Mesendoderm (in vitro differentiated cells): Measurements from ENCODE around the gene SPINT2.
A peak's percentile ranks its signal among the peaks of the same experiment; 100 is the strongest.

Experiments
- DNase-seq: peaks from one replicate; pipeline ENCODE4 v3.0.0; 2013
- H2AK5ac ChIP-seq: 2 replicates; pipeline ENCODE4 v1.6.1; 2013; ENCODE audit warnings: low read length, inconsistent platforms
- H2BK120ac ChIP-seq: 2 replicates; pipeline ENCODE4 v1.6.1; 2013; ENCODE audit warnings: low read depth, mild to moderate bottlenecking, low read length, moderate library complexity, mixed read lengths
- H2BK15ac ChIP-seq: replicated peaks from 2 replicates; pipeline ENCODE4 v1.6.1; 2013; ENCODE audit warnings: low read depth, mild to moderate bottlenecking, moderate library complexity
- H2BK5ac ChIP-seq: 2 replicates; pipeline ENCODE4 v1.6.1; 2013; ENCODE audit warnings: low read length, inconsistent platforms
- H3K18ac ChIP-seq: 2 replicates; pipeline ENCODE4 v1.6.1; 2013; ENCODE audit warnings: mild to moderate bottlenecking, low read length, mixed read lengths
- H3K23ac ChIP-seq: one replicate; pipeline ENCODE4 v1.6.1; 2013; ENCODE audit warnings: low read length
- H3K27ac ChIP-seq: 2 replicates; pipeline ENCODE4 v1.5.1; 2013; ENCODE audit warnings: low read depth, mild to moderate bottlenecking, inconsistent platforms, low read length, moderate library complexity
- H3K27me3 ChIP-seq: 2 replicates; pipeline ENCODE4 v1.6.1; 2013; ENCODE audit warnings: low read length, control low read depth, mild to moderate bottlenecking, inconsistent platforms; ENCODE audit not compliant: insufficient read depth, poor library complexity
- H3K36me3 ChIP-seq: 2 replicates; pipeline ENCODE4 v1.6.1; 2013; ENCODE audit warnings: low read length, inconsistent platforms; ENCODE audit not compliant: control insufficient read depth, insufficient read depth
- H3K4ac ChIP-seq: one replicate; pipeline ENCODE4 v1.6.1; 2013; ENCODE audit warnings: low read depth, mild to moderate bottlenecking, low read length, moderate library complexity
- H3K4me1 ChIP-seq: 2 replicates; pipeline ENCODE4 v1.6.1; 2013; ENCODE audit warnings: low read depth, low read length, inconsistent platforms; ENCODE audit not compliant: control insufficient read depth
- H3K4me2 ChIP-seq: 2 replicates; pipeline ENCODE4 v1.6.1; 2013; ENCODE audit warnings: low read length
- H3K4me3 ChIP-seq: 2 replicates; pipeline ENCODE4 v1.5.1; 2013; ENCODE audit warnings: mild to moderate bottlenecking, low read length
- H3K56ac ChIP-seq: one replicate; pipeline ENCODE4 v1.6.1; 2013; ENCODE audit warnings: low read length
- H3K79me1 ChIP-seq: 2 replicates; pipeline ENCODE4 v1.6.1; 2013; ENCODE audit warnings: low read length, inconsistent platforms
- H3K79me2 ChIP-seq: 2 replicates; pipeline ENCODE4 v1.6.1; 2013; ENCODE audit warnings: mild to moderate bottlenecking, low read length; ENCODE audit not compliant: control insufficient read depth, insufficient read depth
- H3K9ac ChIP-seq: 2 replicates; pipeline ENCODE4 v1.6.1; 2013; ENCODE audit warnings: low read length, inconsistent platforms
- H4K5ac ChIP-seq: one replicate; pipeline ENCODE4 v1.6.1; 2013; ENCODE audit warnings: low read length
- H4K8ac ChIP-seq: one replicate; pipeline ENCODE4 v1.6.1; 2013; ENCODE audit warnings: low read depth, mild to moderate bottlenecking, control low read depth, low read length, moderate library complexity
- WGBS: extraction: QIAGEN DNeasy Blood & Tissue Kit; methylation state at CpG from one replicate; pipeline ENCODE4 v1.1.7; 2013; ENCODE audit warnings: low lambda C conversion rate, missing lambda C conversion rate; ENCODE audit not compliant: insufficient coverage; ENCODE audit errors: extremely low coverage; 5-methylcytosine and 5-hydroxymethylcytosine counted together

Gene SPINT2

GRCh38 chr19:38294090-38294489, 29.7 kb downstream of the SPINT2 start:
- Histone ChIP-seq H3K4me2 (no peak overlapping the region), H4K5ac (no peak overlapping the region), H2BK5ac (no peak overlapping the region), H2BK15ac (no peak overlapping the region), H3K4me1 (no peaks in the 10 kb centered on the region), H3K27me3 (no peaks in the 10 kb centered on the region), H2AK5ac (no peak overlapping the region), H3K4me3 (no peak overlapping the region), H3K23ac (no peak overlapping the region), H3K9ac (no peak overlapping the region), H3K79me1 (no peaks in the 10 kb centered on the region), H3K36me3 (peaks cover 6% of the 10 kb centered on the region), H3K18ac (no peak overlapping the region), H2BK120ac (no peak overlapping the region), H4K8ac (no peak overlapping the region), H3K27ac (no peak overlapping the region), H3K56ac (no peak overlapping the region), H3K79me2 (no peaks in the 10 kb centered on the region), H3K4ac (no peak overlapping the region)
- no CpG with 5 or more reads among the region's 8 CpGs for WGBS
- no peak for DNase-seq

GRCh38 chr19:38298821-38299680, 34.7 kb downstream of the SPINT2 start:
- no peaks in the 10 kb centered on the region for H3K79me2 ChIP-seq
- H3K4ac ChIP-seq, result no peak overlapping the region
- no peak overlapping the region for H3K27ac ChIP-seq
- no peak overlapping the region for H3K4me3 ChIP-seq
- no peak overlapping the region for H4K5ac ChIP-seq
- no peak overlapping the region for H3K18ac ChIP-seq
- H3K4me2 ChIP-seq, result no peak overlapping the region
- H2AK5ac ChIP-seq, result no peak overlapping the region
- H3K23ac ChIP-seq, result no peak overlapping the region
- no peak for DNase-seq
- no peak overlapping the region for H3K9ac ChIP-seq
- no peak overlapping the region for H3K56ac ChIP-seq
- no peak overlapping the region for H2BK5ac ChIP-seq
- H3K79me1 ChIP-seq, result no peaks in the 10 kb centered on the region
- no peaks in the 10 kb centered on the region for H3K4me1 ChIP-seq
- WGBS, result no CpG with 5 or more reads among the region's 11 CpGs
- no peak overlapping the region for H2BK120ac ChIP-seq
- no peaks in the 10 kb centered on the region for H3K27me3 ChIP-seq
- no peak overlapping the region for H2BK15ac ChIP-seq
- H3K36me3 ChIP-seq, result peaks cover 1% of the 10 kb centered on the region
- no peak overlapping the region for H4K8ac ChIP-seq

GRCh38 chr19:38303517-38304351, 39.4 kb downstream of the SPINT2 start, which contains the start of gene C19orf33:
Gene C19orf33 (plus strand): TSS chr19:38304251. CDS start chr19:38304262, 11 bp downstream.
- no peaks in the 10 kb centered on the region for H3K27me3 ChIP-seq
- no peaks in the 10 kb centered on the region for H3K4me1 ChIP-seq
- no peaks in the 10 kb centered on the region for H3K79me2 ChIP-seq
- no peak within 1 kb of the TSS for H3K4ac ChIP-seq
- no peak within 1 kb of the TSS for H3K23ac ChIP-seq
- no CpG with 5 or more reads among the region's 28 CpGs for WGBS
- no peak within 1 kb of the TSS for H2AK5ac ChIP-seq
- H2BK15ac ChIP-seq, result no peak within 1 kb of the TSS
- peak within 1 kb of the TSS; percentile 70 for H2BK5ac ChIP-seq
- H3K36me3 ChIP-seq, result no peaks in the 10 kb centered on the region
- no peak within 1 kb of the TSS for H4K8ac ChIP-seq
- no peak within 1 kb of the TSS for H3K4me3 ChIP-seq
- H3K18ac ChIP-seq, result no peak within 1 kb of the TSS
- peak within 1 kb of the TSS; percentile 56 for H3K56ac ChIP-seq
- no peaks in the 10 kb centered on the region for H3K79me1 ChIP-seq
- H3K4me2 ChIP-seq, result peak within 1 kb of the TSS; percentile 56
- no peak within 1 kb of the TSS for H2BK120ac ChIP-seq
- no peak within 1 kb of the TSS for H3K27ac ChIP-seq
- no peak within 1 kb of the TSS for H4K5ac ChIP-seq
- peak within 1 kb of the TSS; percentile 70 for H3K9ac ChIP-seq
- peak; percentile 71 for DNase-seq

- H4K8ac ChIP-seq, result no peak overlapping the region
- H3K9ac ChIP-seq, result peak overlapping the region; percentile 70
- H2BK5ac ChIP-seq, result no peak overlapping the region
- WGBS, result no CpG with 5 or more reads among the region's 27 CpGs
- no peak overlapping the region for H3K27ac ChIP-seq
- no peak overlapping the region for H2AK5ac ChIP-seq
- peak overlapping the region; percentile 16 for H3K4me2 ChIP-seq
- H3K4ac ChIP-seq, result no peak overlapping the region
- H3K56ac ChIP-seq, result peak overlapping the region; percentile 56
- H2BK120ac ChIP-seq, result no peak overlapping the region
- H3K23ac ChIP-seq, result no peak overlapping the region
- no peaks in the 10 kb centered on the region for H3K36me3 ChIP-seq
- H3K79me2 ChIP-seq, result no peaks in the 10 kb centered on the region
- no peak overlapping the region for H2BK15ac ChIP-seq
- peak; percentile 19 for DNase-seq
- H3K4me3 ChIP-seq, result no peak overlapping the region
- H3K27me3 ChIP-seq, result no peaks in the 10 kb centered on the region
- H3K4me1 ChIP-seq, result no peaks in the 10 kb centered on the region
- no peaks in the 10 kb centered on the region for H3K79me1 ChIP-seq
- no peak overlapping the region for H4K5ac ChIP-seq
- no peak overlapping the region for H3K18ac ChIP-seq
Measured at GRCh38 chr19:38304352-38304865, 40.0 kb downstream of the SPINT2 start.

- H2BK15ac ChIP-seq, result no peak overlapping the region
- H3K9ac ChIP-seq, result peak overlapping the region; percentile 70
- H3K27ac ChIP-seq, result peak overlapping the region; percentile 22
- no CpG with 5 or more reads among the region's 29 CpGs for WGBS
- peak; percentile 94 for DNase-seq
- H4K8ac ChIP-seq, result no peak overlapping the region
- no peaks in the 10 kb centered on the region for H3K79me2 ChIP-seq
- H2BK5ac ChIP-seq, result no peak overlapping the region
- H3K18ac ChIP-seq, result no peak overlapping the region
- no peak overlapping the region for H2BK120ac ChIP-seq
- H3K4me3 ChIP-seq, result no peak overlapping the region
- no peak overlapping the region for H3K4ac ChIP-seq
- no peak overlapping the region for H4K5ac ChIP-seq
- H3K23ac ChIP-seq, result no peak overlapping the region
- H3K27me3 ChIP-seq, result no peaks in the 10 kb centered on the region
- no peaks in the 10 kb centered on the region for H3K4me1 ChIP-seq
- no peak overlapping the region for H2AK5ac ChIP-seq
- no peaks in the 10 kb centered on the region for H3K79me1 ChIP-seq
- H3K36me3 ChIP-seq, result no peaks in the 10 kb centered on the region
- peak overlapping the region; percentile 38 for H3K4me2 ChIP-seq
- H3K56ac ChIP-seq, result peak overlapping the region; percentile 82
Measured at GRCh38 chr19:38304866-38305429, 40.6 kb downstream of the SPINT2 start.
